ENCODE measurements around the gene KCNAB2.

GRCh38 chr1:6142734-6143133 is 97.0 kb downstream of the KCNAB2 start:
- TF ChIP-seq CTCF (IDR thresholded peaks at IDR 0.05) (no peak), POLR2A (IDR thresholded peaks at IDR 0.05) (no peak), POLR2AphosphoS5 (IDR thresholded peaks at IDR 0.05; ENCODE audit: insufficient read depth in 1 of 2, low read depth in 1 of 2) (no peak)
